ENCODE data around the gene PCARE.

Gene PCARE

GRCh38 chr2:29075894-29076705 is 1.8 kb upstream of the PCARE start:
- TF ChIP-seq CTCF (IDR thresholded peaks at IDR 0.05; ENCODE audit: insufficient read depth, missing control alignments), result no peak
- DNase-seq (ENCODE audit: insufficient read length, low spot score), result no peak
- no peak for FAIRE-seq

GRCh38 chr2:29073933-29074332 is 390 bp downstream of the PCARE start:
- FAIRE-seq (no peak), DNase-seq (ENCODE audit: insufficient read length, low spot score) (no peak)
- no peak for TF ChIP-seq CTCF (IDR thresholded peaks at IDR 0.05; ENCODE audit: insufficient read depth, missing control alignments)

- no peak for FAIRE-seq
- no peak for TF ChIP-seq CTCF (IDR thresholded peaks at IDR 0.05; ENCODE audit: insufficient read depth, missing control alignments)
- DNase-seq (ENCODE audit: insufficient read length, low spot score), result no peak
These were observed 1.2 kb downstream of the PCARE start for GRCh38 chr2:29072971-29073725.

GRCh38 chr2:29072251-29072650 is 2.1 kb downstream of the PCARE start:
- no peak for DNase-seq (ENCODE audit: insufficient read length, low spot score)
- TF ChIP-seq CTCF (IDR thresholded peaks at IDR 0.05; ENCODE audit: insufficient read depth, missing control alignments), result no peak
- FAIRE-seq, result no peak

GRCh38 chr2:29071032-29071975 is 3.0 kb downstream of the PCARE start:
- FAIRE-seq, result no peak
- DNase-seq (ENCODE audit: insufficient read length, low spot score), result no peak

GRCh38 chr2:29070526-29070925 is 3.8 kb downstream of the PCARE start:
- no peak for TF ChIP-seq CTCF (IDR thresholded peaks at IDR 0.05; ENCODE audit: insufficient read depth, missing control alignments)
- DNase-seq (ENCODE audit: insufficient read length, low spot score), result no peak
- FAIRE-seq, result no peak

More at GRCh38 chr2:29071032-29071975, 3.0 kb downstream of the PCARE start:
- TF ChIP-seq CTCF (IDR thresholded peaks at IDR 0.05; ENCODE audit: insufficient read depth, missing control alignments), result no peak
